ENCODE results near the gene LIN37. TPM values are rescaled to one million over a fixed set of nuclear protein-coding genes. Genes with fewer than 3 reads are reported as not detected.

Gene LIN37
- total and polyA plus RNA-seq, 2 experiments from 2014 or later = 11.4 to 16.0 TPM

- H3K9me3 ChIP-seq (ENCODE audit: low read depth) = no peaks in the 10 kb centered on the region
- no peak overlapping the region for H3K27ac ChIP-seq
- no peaks in the 10 kb centered on the region for H3K4me1 ChIP-seq (ENCODE audit: low read depth)
- no peaks in the 10 kb centered on the region for H3K36me3 ChIP-seq
- H3K27me3 ChIP-seq = no peaks in the 10 kb centered on the region
- no peak for DNase-seq (ENCODE audit: low read depth in 1 of 2, low spot score in 1 of 2)
- no peak for TF ChIP-seq CTCF (IDR thresholded peaks at IDR 0.05; ENCODE audit: low read depth, low read length)
- H3K4me3 ChIP-seq = no peak overlapping the region
Measured at GRCh38 chr19:35789195-35789977, 41.0 kb downstream of the LIN37 start.

GRCh38 chr19:35789978-35790944, 41.9 kb downstream of the LIN37 start:
- no peak for DNase-seq (ENCODE audit: low read depth in 1 of 2, low spot score in 1 of 2)
- Histone ChIP-seq H3K4me3 (no peak overlapping the region), H3K36me3 (no peaks in the 10 kb centered on the region), H3K4me1 (ENCODE audit: low read depth) (no peaks in the 10 kb centered on the region), H3K9me3 (ENCODE audit: low read depth) (no peaks in the 10 kb centered on the region), H3K27me3 (peaks cover 5% of the 10 kb centered on the region), H3K27ac (no peak overlapping the region)
- no peak for TF ChIP-seq CTCF (IDR thresholded peaks at IDR 0.05; ENCODE audit: low read depth, low read length)

GRCh38 chr19:35790981-35791813, 42.8 kb downstream of the LIN37 start:
- TF ChIP-seq CTCF (IDR thresholded peaks at IDR 0.05; ENCODE audit: low read depth, low read length) = no peak
- H3K4me3 ChIP-seq = no peak overlapping the region
- no peaks in the 10 kb centered on the region for H3K4me1 ChIP-seq (ENCODE audit: low read depth)
- no peak overlapping the region for H3K27ac ChIP-seq
- peaks cover 15% of the 10 kb centered on the region for H3K27me3 ChIP-seq
- no peaks in the 10 kb centered on the region for H3K36me3 ChIP-seq
- no peaks in the 10 kb centered on the region for H3K9me3 ChIP-seq (ENCODE audit: low read depth)
- no peak for DNase-seq (ENCODE audit: low read depth in 1 of 2, low spot score in 1 of 2)

GRCh38 chr19:35791814-35792279, 43.5 kb downstream of the LIN37 start:
- no peaks in the 10 kb centered on the region for H3K36me3 ChIP-seq
- DNase-seq (ENCODE audit: low read depth in 1 of 2, low spot score in 1 of 2) = no peak
- no peak for TF ChIP-seq CTCF (IDR thresholded peaks at IDR 0.05; ENCODE audit: low read depth, low read length)
- no peaks in the 10 kb centered on the region for H3K9me3 ChIP-seq (ENCODE audit: low read depth)
- H3K4me1 ChIP-seq (ENCODE audit: low read depth) = no peaks in the 10 kb centered on the region
- no peak overlapping the region for H3K4me3 ChIP-seq
- H3K27ac ChIP-seq = no peak overlapping the region
- peaks cover 21% of the 10 kb centered on the region for H3K27me3 ChIP-seq

- no peak overlapping the region for H3K27ac ChIP-seq
- no peak for DNase-seq (ENCODE audit: low read depth in 1 of 2, low spot score in 1 of 2)
- peaks cover 26% of the 10 kb centered on the region for H3K27me3 ChIP-seq
Measured at GRCh38 chr19:35792312-35792711, 43.9 kb downstream of the LIN37 start.

More at GRCh38 chr19:35792312-35792711, 43.9 kb downstream of the LIN37 start:
- Histone ChIP-seq H3K4me3 (no peak overlapping the region), H3K36me3 (no peaks in the 10 kb centered on the region), H3K4me1 (ENCODE audit: low read depth) (no peaks in the 10 kb centered on the region), H3K9me3 (ENCODE audit: low read depth) (no peaks in the 10 kb centered on the region)
- no peak for TF ChIP-seq CTCF (IDR thresholded peaks at IDR 0.05; ENCODE audit: low read depth, low read length)
